Spinal cord (tissue), 10 donors: Measurements from ENCODE around the gene USP34. TPM values are rescaled to one million over a fixed set of nuclear protein-coding genes. Genes with fewer than 3 reads are reported as not detected.
"Not testable (repeated sequence)": the region's sequence is repeated elsewhere in the genome, so short reads cannot be mapped to it uniquely, and the experiment has no call there.

Experiments used
- DNase-seq, 6 donors: peaks; one replicate each; pipeline versions ENCODE4 v3.0.0 to v3.0.0-alpha.2; 2013 to 2015; ENCODE audit warnings: low spot score in 6 of 6, low read depth in 4 of 6
- H3K27ac ChIP-seq: one replicate; pipeline ENCODE4 v1.5.1; 2013; ENCODE audit warnings: low read depth, low read length, control low read depth
- H3K27me3 ChIP-seq: one replicate; pipeline ENCODE4 v1.6.1; 2013; ENCODE audit warnings: low read length; ENCODE audit not compliant: control insufficient read depth, insufficient read depth
- H3K36me3 ChIP-seq: one replicate; pipeline ENCODE4 v1.6.1; 2013; ENCODE audit warnings: low read length; ENCODE audit not compliant: control insufficient read depth, insufficient read depth
- H3K4me1 ChIP-seq: one replicate; pipeline ENCODE4 v1.6.1; 2013; ENCODE audit warnings: low read length; ENCODE audit not compliant: control insufficient read depth, insufficient read depth
- H3K4me3 ChIP-seq: one replicate; pipeline ENCODE4 v1.5.1; 2013; ENCODE audit warnings: low read depth, low read length, control low read depth
- H3K9me3 ChIP-seq: one replicate; pipeline ENCODE4 v1.6.1; 2013; ENCODE audit warnings: low read length; ENCODE audit not compliant: control insufficient read depth, insufficient read depth
- WGBS: methylation state at CpG from one replicate; pipeline ENCODE4 v1.1.5; 2013; ENCODE audit warnings: missing lambda C conversion rate; ENCODE audit not compliant: insufficient coverage; 5-methylcytosine and 5-hydroxymethylcytosine counted together
- polyA plus RNA-seq, 2 donors: library from polyadenylated mRNA; unstranded; fragments of 120-200 nt; gene quantifications; one replicate each; pipeline ENCODE4 v1.2.1, GENCODE V29; 2013; ENCODE audit not compliant: insufficient read length in 2 of 2
- total RNA-seq, 2 donors: library from RNA; depleted of rRNA in 1 of 2; stranded (reverse); fragments of 120-200 nt in 1 of 2; fragments of >200 nt in 1 of 2; gene quantifications; one replicate each; pipeline versions ENCODE4 v1.2.3 to v1.2.4, GENCODE V29; 2013 to 2014
- donor health status: healthy.

The USP34 gene
- total and polyA plus RNA-seq, 4 donors, result 127 to 206 (median 143) TPM

DNA sequence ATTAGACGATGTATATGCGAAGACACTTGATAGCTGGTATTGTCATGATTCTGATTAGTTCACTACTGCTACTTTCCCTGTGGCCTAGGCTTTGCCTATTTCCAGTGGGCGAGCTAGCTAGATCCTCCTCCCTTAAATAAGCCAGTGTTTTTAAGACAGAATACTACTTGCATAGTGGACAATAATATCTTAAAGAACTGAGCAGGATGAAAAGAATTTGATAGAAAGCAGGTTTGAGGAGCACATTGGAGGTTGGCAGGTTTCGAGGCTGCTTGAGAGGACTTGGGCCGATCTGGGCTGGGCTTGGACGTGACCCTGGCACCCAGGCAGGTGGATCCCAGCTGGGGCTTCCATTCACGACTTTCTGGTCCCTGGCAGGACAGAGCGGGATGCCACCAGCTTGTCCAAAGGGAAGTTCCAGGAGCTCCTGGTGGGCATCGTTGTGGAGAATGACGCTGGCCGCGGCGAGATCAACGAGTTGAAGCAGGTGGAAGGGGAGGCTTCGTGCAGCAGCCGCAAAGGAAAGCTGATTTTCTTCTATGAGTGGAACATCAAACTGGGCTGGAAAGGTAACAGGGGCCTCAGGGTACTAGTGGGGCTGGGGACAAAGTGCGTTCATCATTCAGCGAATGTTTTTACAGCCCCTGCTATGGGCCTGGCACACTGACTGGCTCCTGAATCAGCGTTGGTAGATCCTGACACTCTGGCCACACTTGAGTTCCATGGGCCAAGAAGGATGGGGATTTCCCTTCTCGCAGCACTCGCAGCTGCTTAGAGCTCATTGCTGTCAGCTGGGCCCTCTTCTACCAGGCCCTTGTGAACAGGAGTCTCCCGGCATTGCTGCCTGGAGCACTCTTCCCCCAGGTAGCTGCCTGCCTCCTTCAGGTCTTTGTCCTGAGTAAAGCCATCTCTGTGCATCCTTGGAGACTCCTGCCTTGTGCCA is 292.0 kb downstream of the USP34 start:
- Histone ChIP-seq H3K36me3 (peaks cover 35% of the 10 kb centered on the region), H3K27ac (no peak overlapping the region), H3K27me3 (no peaks in the 10 kb centered on the region), H3K9me3 (no peaks in the 10 kb centered on the region), H3K4me1 (peaks cover 37% of the 10 kb centered on the region), H3K4me3 (peak overlapping the region; percentile 71)
- WGBS, result 90% methylated on average over 19 of the region's 22 CpGs
- no peak for DNase-seq

DNA sequence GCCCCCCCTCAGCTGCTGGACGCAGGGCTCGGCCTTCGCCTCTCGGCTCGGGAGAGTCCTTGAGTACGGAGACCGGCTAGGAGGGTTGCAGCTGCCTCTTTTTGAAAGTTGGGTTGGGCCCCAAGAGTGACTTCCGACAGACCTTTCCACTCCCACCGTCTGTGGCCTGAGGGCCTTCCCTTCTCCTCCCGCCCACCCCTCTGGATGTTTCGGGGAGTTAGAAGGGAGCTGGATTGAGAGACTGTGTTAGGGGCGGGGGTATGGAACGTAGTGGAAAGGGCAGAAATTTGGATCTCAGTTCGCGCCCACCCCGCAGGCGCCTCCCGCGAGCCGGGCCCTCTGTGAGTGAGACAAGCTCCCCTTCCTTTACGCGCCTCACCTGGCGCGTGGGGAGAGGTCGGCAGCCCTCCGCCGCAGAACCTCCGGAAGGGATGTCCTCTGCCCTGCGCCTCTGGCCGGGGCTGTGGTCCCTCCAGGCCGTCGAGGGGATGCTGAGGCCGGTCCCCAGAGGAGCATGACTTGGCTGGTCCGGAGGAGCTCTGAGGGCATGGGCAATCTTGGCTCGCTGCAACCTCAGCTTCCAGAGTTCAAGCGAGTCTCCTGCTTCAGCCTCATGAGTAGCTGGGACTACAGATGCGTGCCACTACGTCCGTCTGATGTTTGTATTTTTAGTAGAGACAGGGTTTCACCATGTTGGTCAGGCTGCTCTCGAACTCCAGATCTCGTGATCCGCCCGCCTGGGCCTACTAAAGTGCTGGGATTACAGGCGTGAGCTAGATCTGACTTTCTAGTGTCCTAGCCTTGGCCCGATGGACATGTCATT is 292.9 kb downstream of the USP34 start:
- peak in 1 of 6 donors; percentile 40 for DNase-seq
- peaks cover 31% of the 10 kb centered on the region for H3K36me3 ChIP-seq
- no peaks in the 10 kb centered on the region for H3K9me3 ChIP-seq
- H3K4me1 ChIP-seq, result peaks cover 37% of the 10 kb centered on the region
- H3K27me3 ChIP-seq, result no peaks in the 10 kb centered on the region
- 29% methylated on average over 40 of the region's 45 CpGs for WGBS
- peak overlapping the region; percentile 71 for H3K4me3 ChIP-seq
- peak overlapping the region; percentile 93 for H3K27ac ChIP-seq

DNA sequence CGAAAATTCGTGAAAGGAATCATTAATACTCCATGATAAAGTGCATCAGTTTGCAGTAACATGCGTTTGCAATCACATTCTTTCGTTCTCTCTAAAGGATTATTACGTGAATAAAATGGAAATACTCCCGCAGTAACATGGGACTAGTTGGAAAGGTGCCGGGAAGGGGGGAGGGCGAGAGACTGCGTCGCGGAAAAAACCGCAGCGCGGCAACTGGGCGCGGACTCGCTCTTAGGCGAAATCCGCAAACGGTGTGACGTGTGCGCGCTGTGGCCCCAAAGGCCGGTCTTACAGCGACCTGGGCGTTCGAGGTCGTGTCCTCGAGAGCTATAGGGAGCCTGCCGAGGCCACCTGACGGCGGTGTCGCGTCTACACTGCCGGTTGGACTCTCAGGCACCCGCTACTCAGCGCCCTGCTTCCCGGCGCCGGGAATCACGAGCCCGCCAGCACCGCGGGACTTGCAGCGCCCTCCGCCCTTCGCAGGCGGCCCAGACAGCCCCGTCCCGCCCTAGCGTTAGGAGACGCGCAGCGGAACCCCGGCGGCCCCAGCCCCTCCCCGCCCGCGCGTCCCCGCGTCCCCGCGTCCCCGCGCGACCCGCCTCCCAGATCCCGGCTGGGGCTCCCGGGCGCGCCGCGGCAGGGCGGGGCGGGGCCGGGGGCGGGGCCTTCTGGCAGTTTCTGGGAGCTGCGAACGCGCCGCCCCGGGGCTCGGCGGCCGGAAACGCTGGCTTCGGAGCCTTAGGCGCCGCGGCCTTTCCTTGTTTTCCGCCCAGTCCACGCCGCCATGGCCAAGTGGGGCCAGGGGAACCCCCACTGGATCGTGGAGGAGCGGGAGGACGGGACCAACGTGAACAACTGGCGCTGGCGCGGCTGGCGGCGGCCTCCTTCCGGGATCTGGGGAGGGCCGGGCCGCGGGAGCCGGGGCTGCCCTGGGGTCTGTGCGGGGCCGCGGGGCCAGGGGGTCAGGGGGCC is 293.8 kb downstream of the USP34 start:
- Histone ChIP-seq H3K4me3 (peak overlapping the region; percentile 94), H3K36me3 (peaks cover 25% of the 10 kb centered on the region), H3K27me3 (no peaks in the 10 kb centered on the region), H3K27ac (peak overlapping the region; percentile 94), H3K9me3 (no peaks in the 10 kb centered on the region), H3K4me1 (peaks cover 37% of the 10 kb centered on the region)
- DNase-seq, result peak; percentile 72 to 98 (median 87)
- WGBS, result under 1% methylated on average over 108 of the region's 111 CpGs

DNA sequence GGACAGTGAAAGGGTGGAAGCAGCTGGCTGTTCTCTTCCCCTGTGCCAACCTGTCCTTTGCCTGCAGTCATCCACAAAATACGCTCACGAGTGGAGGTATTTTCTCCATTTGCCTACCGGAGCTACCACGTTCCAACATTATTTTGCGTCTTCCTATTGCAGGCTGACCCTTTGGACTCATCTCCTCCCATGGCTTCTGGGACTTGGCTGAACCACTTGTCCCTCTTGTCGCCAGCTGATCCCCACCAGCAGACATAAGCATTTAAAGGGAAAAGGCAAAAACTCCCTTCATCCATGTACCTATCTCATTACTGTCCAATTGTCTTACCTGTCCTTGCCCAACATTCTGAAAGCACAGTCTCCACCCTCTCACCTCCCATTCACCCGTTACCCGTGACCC is 295.9 kb downstream of the USP34 start:
- WGBS, result 93% methylated on average over 8 of the region's 8 CpGs
- no peak for DNase-seq
- H3K4me1 ChIP-seq, result peaks cover 22% of the 10 kb centered on the region
- no peaks in the 10 kb centered on the region for H3K9me3 ChIP-seq
- H3K4me3 ChIP-seq, result no peak overlapping the region
- no peaks in the 10 kb centered on the region for H3K27me3 ChIP-seq
- H3K27ac ChIP-seq, result no peak overlapping the region
- H3K36me3 ChIP-seq, result peaks cover 8% of the 10 kb centered on the region

DNA sequence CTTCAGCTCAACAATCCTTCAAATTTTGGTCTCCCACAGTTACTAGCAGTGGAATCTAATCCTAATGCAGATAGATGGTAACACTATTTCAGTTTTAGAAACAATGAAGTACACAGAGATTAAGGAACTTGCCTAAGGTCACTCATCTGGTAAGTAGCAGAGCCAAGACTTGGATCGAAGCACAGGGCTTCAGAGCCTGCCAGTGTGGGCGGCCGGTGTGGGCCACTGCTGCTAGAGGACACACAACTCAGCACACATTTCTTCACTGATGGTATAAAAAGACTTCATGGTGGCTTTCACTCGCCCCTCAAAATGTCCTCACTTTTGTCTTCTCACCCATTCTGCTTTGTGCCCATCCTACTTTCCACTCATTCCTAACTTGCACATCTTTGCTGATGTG is 297.8 kb downstream of the USP34 start:
- H3K9me3 ChIP-seq, result no peaks in the 10 kb centered on the region
- WGBS, result 83% methylated on average over 4 of the region's 4 CpGs
- H3K4me3 ChIP-seq, result no peak overlapping the region
- H3K36me3 ChIP-seq, result peaks cover 2% of the 10 kb centered on the region
- H3K4me1 ChIP-seq, result peaks cover 5% of the 10 kb centered on the region
- no peak for DNase-seq
- no peak overlapping the region for H3K27ac ChIP-seq
- no peaks in the 10 kb centered on the region for H3K27me3 ChIP-seq

DNA sequence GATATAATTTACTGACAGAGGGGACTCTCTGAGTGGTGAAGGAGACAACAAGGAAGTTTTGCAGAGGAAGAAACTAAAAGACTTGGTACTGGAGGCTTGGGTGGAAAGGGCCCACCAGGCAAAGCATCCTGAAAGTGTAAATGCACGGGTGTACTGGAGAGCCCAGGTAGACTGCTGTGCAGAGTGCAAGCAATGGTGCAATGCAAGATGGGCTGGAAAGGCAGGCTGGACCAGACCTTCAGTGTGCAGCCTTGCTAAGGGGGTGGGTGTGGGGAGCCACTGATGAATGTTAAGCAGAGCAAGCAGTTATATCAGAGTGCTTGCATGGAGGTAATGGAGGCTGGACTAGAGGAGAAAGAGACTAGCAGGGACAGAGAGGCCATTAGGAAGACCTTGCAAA is 298.2 kb downstream of the USP34 start:
- Histone ChIP-seq H3K27ac (no peak overlapping the region), H3K36me3 (peaks cover 2% of the 10 kb centered on the region), H3K9me3 (no peaks in the 10 kb centered on the region), H3K4me3 (no peak overlapping the region), H3K4me1 (peaks cover under 1% of the 10 kb centered on the region), H3K27me3 (no peaks in the 10 kb centered on the region)
- 80% methylated on average over 1 of the region's 1 CpG for WGBS
- DNase-seq, result no peak

DNA sequence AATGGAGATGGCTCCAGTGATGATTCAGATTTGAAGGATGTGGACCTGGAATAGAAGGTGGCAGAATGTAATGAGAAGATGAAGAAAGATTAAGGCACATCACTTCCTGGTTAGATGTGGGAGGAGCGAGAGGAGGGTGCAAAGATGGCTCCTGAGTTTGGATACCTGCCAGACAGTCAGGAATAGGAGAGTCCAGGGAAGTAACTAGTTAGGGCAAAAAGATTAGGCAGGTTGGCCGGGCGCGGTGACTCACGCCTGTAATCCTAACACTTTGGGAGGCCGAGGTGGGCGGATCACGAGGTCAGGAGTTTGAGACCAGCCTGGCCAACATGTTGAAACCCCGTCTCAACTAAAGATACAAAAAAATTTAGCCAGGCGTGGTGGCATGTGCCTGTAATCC is 303.3 kb downstream of the USP34 start:
- WGBS, result 99% methylated on average over 10 of the region's 10 CpGs
- Histone ChIP-seq H3K27me3 (no peaks in the 10 kb centered on the region), H3K4me3 (no peak overlapping the region), H3K9me3 (no peaks in the 10 kb centered on the region), H3K27ac (no peak overlapping the region), H3K36me3 (peaks cover 19% of the 10 kb centered on the region), H3K4me1 (no peaks in the 10 kb centered on the region)
- DNase-seq, result no peak

DNA sequence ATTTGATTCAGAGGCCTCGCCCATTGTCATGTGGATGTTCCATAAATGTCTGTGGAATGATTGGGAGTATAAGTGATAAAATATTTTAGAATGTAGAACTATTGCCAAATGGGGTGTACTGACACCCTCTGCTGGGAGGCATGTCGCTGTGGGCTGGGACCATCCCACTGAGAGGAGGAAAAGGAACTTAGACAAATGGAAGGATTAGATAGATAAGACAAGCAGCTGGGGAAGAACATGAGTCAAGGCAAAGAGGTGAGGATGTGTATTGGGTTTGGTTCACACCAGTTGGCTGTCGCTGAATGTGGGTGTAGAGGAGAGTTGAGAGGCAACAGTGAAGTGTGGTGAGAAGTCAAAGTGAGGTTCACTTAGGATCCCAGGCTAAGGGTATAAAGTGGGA is 304.9 kb downstream of the USP34 start:
- no peak for DNase-seq
- Histone ChIP-seq H3K4me1 (no peaks in the 10 kb centered on the region), H3K36me3 (peaks cover 19% of the 10 kb centered on the region), H3K27ac (no peak overlapping the region), H3K4me3 (no peak overlapping the region), H3K27me3 (no peaks in the 10 kb centered on the region), H3K9me3 (no peaks in the 10 kb centered on the region)
- 97% methylated on average over 3 of the region's 3 CpGs for WGBS

DNA sequence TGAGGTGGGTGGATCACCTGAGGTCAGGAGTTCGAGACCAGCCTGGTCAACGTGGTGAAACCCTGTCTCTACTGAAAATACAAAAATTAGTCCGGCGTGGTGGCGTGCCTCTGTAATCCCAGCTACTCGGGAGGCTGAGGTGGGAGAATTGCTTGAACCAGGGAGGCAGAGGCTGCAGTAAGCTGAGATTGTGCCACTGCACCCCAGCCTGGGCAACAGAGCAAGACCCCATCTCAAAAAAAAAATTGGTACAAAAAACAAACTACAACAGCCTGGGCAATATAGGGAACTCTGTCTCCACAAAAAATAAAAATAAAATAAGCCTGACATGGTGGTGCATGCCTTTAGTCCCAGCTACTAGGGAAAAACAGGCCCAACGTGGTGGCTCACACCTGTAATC is 305.8 kb downstream of the USP34 start:
- not testable (repeated sequence) for H3K27ac ChIP-seq, H3K9me3 ChIP-seq, DNase-seq, H3K27me3 ChIP-seq, H3K4me1 ChIP-seq, H3K4me3 ChIP-seq
- WGBS, result 95% methylated on average over 6 of the region's 7 CpGs
- peaks cover 19% of the 10 kb centered on the region for H3K36me3 ChIP-seq
